ENCODE data around the gene PLSCR5. TPM values are rescaled to one million over a fixed set of nuclear protein-coding genes. Genes with fewer than 3 reads are reported as not detected.

PLSCR5 gene
- total RNA-seq, 1 experiment from 2014 or later: not detected

DNA sequence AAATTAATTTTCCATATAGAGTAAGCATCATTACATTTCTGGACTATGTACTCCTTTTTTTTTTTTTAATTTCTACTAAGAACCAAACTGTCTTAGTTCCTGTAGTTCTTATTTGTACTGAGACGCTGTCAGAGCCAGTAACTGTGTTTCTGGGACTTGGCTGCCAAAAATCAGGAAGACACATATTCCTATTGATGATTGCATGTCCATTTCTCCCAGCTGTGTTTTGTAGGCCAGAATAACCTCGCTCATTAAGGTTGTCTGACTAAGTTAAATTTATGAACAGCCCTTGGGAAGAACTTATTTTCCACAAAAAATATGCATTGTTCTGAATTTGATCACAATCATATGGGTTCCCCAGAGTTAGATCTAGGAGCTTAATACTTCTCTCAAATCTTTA, 29.5 kb downstream of the PLSCR5 start:
- Histone ChIP-seq H3K4me1 (replicated peaks) (no peaks in the 10 kb centered on the region), H3K27me3 (replicated peaks) (no peaks in the 10 kb centered on the region), H3K27ac (no peak overlapping the region), H3K9me3 (replicated peaks) (no peaks in the 10 kb centered on the region), H3K36me3 (no peaks in the 10 kb centered on the region), H3K4me3 (no peak overlapping the region)
- DNase-seq (ENCODE audit: low read depth in 1 of 2, low spot score in 2 of 2): no peak

DNA sequence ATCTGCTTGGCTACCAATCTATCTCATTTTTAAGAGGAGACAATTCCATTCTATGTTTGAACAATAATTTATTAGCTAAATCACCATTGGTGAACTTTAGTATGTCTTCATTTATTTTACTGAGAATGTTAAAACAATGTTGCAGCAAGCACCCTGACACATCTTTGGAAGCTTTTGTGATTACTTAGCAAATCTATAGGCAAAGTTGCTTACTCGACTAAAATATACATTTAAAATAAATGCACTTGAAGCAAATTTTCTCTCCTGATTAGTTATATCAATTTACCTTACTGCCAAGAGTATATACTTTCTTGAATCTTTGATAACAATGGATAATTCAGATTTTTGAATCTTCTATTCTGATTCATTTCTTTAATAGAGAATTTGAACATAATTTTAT, 31.0 kb downstream of the PLSCR5 start:
- H3K27me3 ChIP-seq (replicated peaks): no peaks in the 10 kb centered on the region
- peaks cover 5% of the 10 kb centered on the region for H3K4me1 ChIP-seq (replicated peaks)
- no peak overlapping the region for H3K4me3 ChIP-seq
- no peaks in the 10 kb centered on the region for H3K9me3 ChIP-seq (replicated peaks)
- H3K36me3 ChIP-seq: no peaks in the 10 kb centered on the region
- no peak for DNase-seq (ENCODE audit: low read depth in 1 of 2, low spot score in 2 of 2)
- H3K27ac ChIP-seq: no peak overlapping the region

DNA sequence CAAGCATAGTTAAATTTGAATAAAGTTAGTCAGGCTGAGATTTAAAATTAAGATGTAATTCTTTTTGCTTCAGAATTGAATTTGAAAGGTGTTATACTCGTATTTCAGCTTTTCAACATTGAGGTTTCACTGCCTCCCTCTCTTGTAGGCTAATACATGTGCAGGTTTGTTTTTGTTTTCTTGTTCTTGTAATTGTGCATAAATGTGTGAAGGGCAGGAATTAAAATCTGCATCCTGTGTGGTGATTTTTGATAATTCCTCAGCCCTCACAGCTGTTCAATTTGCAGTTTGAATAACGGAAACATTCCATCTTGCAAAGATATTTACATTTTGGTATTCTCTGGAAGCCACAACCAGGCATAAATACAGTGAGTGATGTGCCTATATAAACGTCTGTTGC, 35.8 kb downstream of the PLSCR5 start:
- Histone ChIP-seq H3K27me3 (replicated peaks) (no peaks in the 10 kb centered on the region), H3K4me3 (no peak overlapping the region), H3K9me3 (replicated peaks) (no peaks in the 10 kb centered on the region), H3K27ac (no peak overlapping the region), H3K36me3 (no peaks in the 10 kb centered on the region), H3K4me1 (replicated peaks) (peaks cover 8% of the 10 kb centered on the region)
- no peak for DNase-seq (ENCODE audit: low read depth in 1 of 2, low spot score in 2 of 2)

- H3K36me3 ChIP-seq: no peaks in the 10 kb centered on the region
- H3K27me3 ChIP-seq (replicated peaks): no peaks in the 10 kb centered on the region
- H3K27ac ChIP-seq: no peak overlapping the region
- H3K9me3 ChIP-seq (replicated peaks): no peaks in the 10 kb centered on the region
- no peak overlapping the region for H3K4me3 ChIP-seq
- no peak for DNase-seq (ENCODE audit: low read depth in 1 of 2, low spot score in 2 of 2)
- peaks cover 8% of the 10 kb centered on the region for H3K4me1 ChIP-seq (replicated peaks)
Measured at GRCh38 chr3:146566138-146566537, 39.0 kb downstream of the PLSCR5 start.

DNA sequence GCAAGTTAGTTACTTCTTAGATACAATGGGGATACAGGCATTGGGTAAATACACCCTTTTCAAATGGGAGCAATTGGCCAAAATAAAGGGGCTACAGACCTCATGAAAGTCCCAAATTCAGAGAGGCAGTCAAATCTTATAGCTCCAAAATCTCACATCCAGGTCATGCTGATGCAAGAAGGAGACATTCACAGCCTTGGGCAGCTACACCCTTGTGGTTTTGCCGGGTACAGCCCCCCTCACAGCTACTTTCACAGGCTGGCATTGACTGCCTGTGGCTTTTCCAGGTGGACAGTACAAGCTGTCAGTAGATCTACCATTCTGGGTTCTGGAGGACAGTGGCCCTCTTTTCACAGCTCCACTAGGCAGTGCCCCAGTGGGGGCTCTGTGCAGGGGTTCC, 43.3 kb downstream of the PLSCR5 start:
- Histone ChIP-seq H3K27me3 (replicated peaks) (no peaks in the 10 kb centered on the region), H3K4me1 (replicated peaks) (no peaks in the 10 kb centered on the region)

GRCh38 chr3:146561463-146561862, 43.7 kb downstream of the PLSCR5 start:
- H3K27ac ChIP-seq: no peak overlapping the region
- no peak for DNase-seq (ENCODE audit: low read depth in 1 of 2, low spot score in 2 of 2)

More for the DNA sequence above, 43.3 kb downstream of the PLSCR5 start:
- no peak for DNase-seq (ENCODE audit: low read depth in 1 of 2, low spot score in 2 of 2)
- Histone ChIP-seq H3K9me3 (replicated peaks) (no peaks in the 10 kb centered on the region), H3K36me3 (no peaks in the 10 kb centered on the region), H3K27ac (no peak overlapping the region), H3K4me3 (no peak overlapping the region)

GRCh38 chr3:146560678-146561077, 44.5 kb downstream of the PLSCR5 start:
- Histone ChIP-seq H3K9me3 (replicated peaks) (no peaks in the 10 kb centered on the region), H3K4me3 (no peak overlapping the region), H3K27me3 (replicated peaks) (no peaks in the 10 kb centered on the region), H3K27ac (no peak overlapping the region), H3K36me3 (no peaks in the 10 kb centered on the region), H3K4me1 (replicated peaks) (no peaks in the 10 kb centered on the region)
- DNase-seq (ENCODE audit: low read depth in 1 of 2, low spot score in 2 of 2): no peak

More at GRCh38 chr3:146561463-146561862, 43.7 kb downstream of the PLSCR5 start:
- H3K27me3 ChIP-seq (replicated peaks): no peaks in the 10 kb centered on the region
- no peaks in the 10 kb centered on the region for H3K36me3 ChIP-seq
- no peaks in the 10 kb centered on the region for H3K9me3 ChIP-seq (replicated peaks)
- H3K4me3 ChIP-seq: no peak overlapping the region
- no peaks in the 10 kb centered on the region for H3K4me1 ChIP-seq (replicated peaks)

DNA sequence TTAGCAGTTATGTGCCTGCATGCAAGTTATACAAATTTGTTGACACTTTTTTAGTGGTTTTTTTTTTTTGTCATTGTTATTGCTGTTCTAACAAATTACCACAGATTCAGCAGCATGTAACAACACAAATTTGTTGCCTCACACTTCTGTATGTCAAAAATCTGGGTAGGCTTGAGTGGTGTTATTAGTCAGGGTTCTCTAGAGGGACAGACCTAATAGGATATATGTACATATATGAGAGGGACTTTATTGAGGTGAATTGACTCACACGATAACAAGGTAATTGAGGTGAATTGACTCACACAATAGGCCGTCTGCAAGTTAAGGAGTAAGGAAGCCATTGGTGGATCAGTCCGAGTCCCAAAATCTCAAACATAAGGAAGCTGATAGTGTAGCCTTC, 45.8 kb downstream of the PLSCR5 start:
- no peak for DNase-seq (ENCODE audit: low read depth in 1 of 2, low spot score in 2 of 2)
- H3K4me1 ChIP-seq (replicated peaks): no peaks in the 10 kb centered on the region

GRCh38 chr3:146558781-146559180, 46.4 kb downstream of the PLSCR5 start:
- no peaks in the 10 kb centered on the region for H3K9me3 ChIP-seq (replicated peaks)
- no peak overlapping the region for H3K27ac ChIP-seq
- no peak for DNase-seq (ENCODE audit: low read depth in 1 of 2, low spot score in 2 of 2)
- no peak overlapping the region for H3K4me3 ChIP-seq
- H3K36me3 ChIP-seq: no peaks in the 10 kb centered on the region
- no peaks in the 10 kb centered on the region for H3K27me3 ChIP-seq (replicated peaks)
- no peaks in the 10 kb centered on the region for H3K4me1 ChIP-seq (replicated peaks)

More for the DNA sequence above, 45.8 kb downstream of the PLSCR5 start:
- Histone ChIP-seq H3K9me3 (replicated peaks) (no peaks in the 10 kb centered on the region), H3K27ac (no peak overlapping the region), H3K27me3 (replicated peaks) (no peaks in the 10 kb centered on the region), H3K36me3 (no peaks in the 10 kb centered on the region), H3K4me3 (no peak overlapping the region)

DNA sequence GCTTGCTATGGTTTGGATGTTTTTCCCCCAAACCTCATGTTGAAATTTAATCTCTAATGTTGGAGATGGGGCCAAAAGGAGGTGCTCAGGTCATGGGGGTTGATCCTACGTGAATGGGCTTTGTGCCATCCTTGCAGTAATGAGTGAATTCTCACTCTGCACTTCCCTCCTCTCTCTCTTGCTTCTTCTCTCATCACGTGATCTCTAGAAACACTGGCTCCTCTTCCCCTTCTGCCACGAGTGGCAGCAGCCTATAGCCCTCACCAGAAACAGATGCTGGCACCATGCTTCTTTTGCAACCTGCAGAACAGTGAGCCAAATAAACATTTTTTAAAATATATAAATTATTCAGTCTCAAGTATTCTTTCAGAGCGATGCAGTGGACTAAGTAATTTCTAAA, 47.4 kb downstream of the PLSCR5 start:
- H3K27ac ChIP-seq: no peak overlapping the region
- DNase-seq (ENCODE audit: low read depth in 1 of 2, low spot score in 2 of 2): no peak
- no peaks in the 10 kb centered on the region for H3K9me3 ChIP-seq (replicated peaks)

DNA sequence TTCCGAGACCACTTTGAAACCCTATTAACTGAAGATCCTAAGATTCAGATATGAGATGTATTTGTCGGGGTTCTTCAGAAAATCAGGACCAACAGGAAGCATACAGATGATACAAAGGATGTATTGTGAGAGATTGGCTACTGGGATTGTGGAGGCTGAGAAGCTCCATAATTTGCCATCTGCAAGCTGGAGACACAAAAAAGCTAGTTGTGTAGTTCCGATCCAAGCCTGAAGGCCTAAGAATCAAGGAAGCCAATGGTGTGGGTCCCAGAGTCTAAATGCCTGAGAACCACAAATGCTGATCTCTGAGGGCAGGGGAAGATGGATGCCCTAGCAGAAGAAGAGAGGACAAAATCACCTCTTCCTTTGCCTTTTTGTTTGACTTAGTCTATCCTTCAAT, 49.8 kb downstream of the PLSCR5 start:
- Histone ChIP-seq H3K27ac (no peak overlapping the region), H3K4me3 (no peak overlapping the region), H3K4me1 (replicated peaks) (peaks cover 5% of the 10 kb centered on the region), H3K27me3 (replicated peaks) (no peaks in the 10 kb centered on the region), H3K9me3 (replicated peaks) (no peaks in the 10 kb centered on the region), H3K36me3 (no peaks in the 10 kb centered on the region)
- DNase-seq (ENCODE audit: low read depth in 1 of 2, low spot score in 2 of 2): no peak

More for the DNA sequence above, 47.4 kb downstream of the PLSCR5 start:
- H3K27me3 ChIP-seq (replicated peaks): no peaks in the 10 kb centered on the region
- H3K4me3 ChIP-seq: no peak overlapping the region
- H3K4me1 ChIP-seq (replicated peaks): no peaks in the 10 kb centered on the region
- H3K36me3 ChIP-seq: no peaks in the 10 kb centered on the region

GRCh38 chr3:146554151-146554760, 50.9 kb downstream of the PLSCR5 start:
- H3K4me3 ChIP-seq: no peak overlapping the region
- no peaks in the 10 kb centered on the region for H3K27me3 ChIP-seq (replicated peaks)
- no peak overlapping the region for H3K27ac ChIP-seq
- DNase-seq (ENCODE audit: low read depth in 1 of 2, low spot score in 2 of 2): no peak
- H3K9me3 ChIP-seq (replicated peaks): no peaks in the 10 kb centered on the region
- no peaks in the 10 kb centered on the region for H3K36me3 ChIP-seq
- H3K4me1 ChIP-seq (replicated peaks): peaks cover 12% of the 10 kb centered on the region

DNA sequence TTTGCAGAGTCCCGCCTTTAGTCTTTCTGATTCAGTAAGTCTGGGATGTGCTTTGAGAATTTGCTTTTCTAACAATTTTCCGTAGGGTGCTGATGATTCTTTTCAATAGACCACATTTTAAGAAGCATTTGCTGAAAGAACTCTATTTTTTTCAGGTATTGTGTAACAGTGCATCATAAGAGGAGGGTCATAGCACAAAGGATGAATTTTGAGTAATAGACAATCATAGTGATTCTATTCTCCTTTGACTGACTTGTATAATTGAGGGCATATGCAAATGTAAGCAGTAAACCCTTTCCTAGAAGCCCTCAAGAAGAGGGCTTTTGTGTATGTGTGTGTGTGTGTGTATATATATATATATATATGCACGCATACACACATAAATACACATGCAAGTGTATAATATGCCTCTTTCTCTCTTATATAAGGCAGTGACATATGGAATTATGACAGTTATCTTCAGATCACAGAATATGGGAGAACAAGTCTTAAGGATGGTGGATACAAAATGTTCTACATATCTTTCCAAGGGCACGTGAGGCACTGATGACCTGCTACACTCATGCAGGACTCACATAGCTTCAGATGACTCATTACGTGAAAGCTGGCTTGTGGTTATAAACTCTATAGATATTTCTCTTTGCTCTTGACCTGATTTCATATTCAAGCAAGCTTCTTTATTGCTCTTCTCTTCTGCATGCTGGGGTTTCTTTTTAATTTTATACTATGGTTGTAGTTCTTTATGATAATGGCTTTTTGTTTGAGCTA, 54.2 kb downstream of the PLSCR5 start:
- no peak overlapping the region for H3K4me3 ChIP-seq
- peak in 1 of 2 experiments; percentile 27 for DNase-seq (ENCODE audit: low read depth in 1 of 2, low spot score in 2 of 2)
- peaks cover 12% of the 10 kb centered on the region for H3K4me1 ChIP-seq (replicated peaks)
- no peaks in the 10 kb centered on the region for H3K27me3 ChIP-seq (replicated peaks)
- no peaks in the 10 kb centered on the region for H3K36me3 ChIP-seq
- H3K9me3 ChIP-seq (replicated peaks): no peaks in the 10 kb centered on the region
- no peak overlapping the region for H3K27ac ChIP-seq

GRCh38 chr3:146550070-146550615, 55.0 kb downstream of the PLSCR5 start:
- H3K36me3 ChIP-seq: no peaks in the 10 kb centered on the region
- no peak for DNase-seq (ENCODE audit: low read depth in 1 of 2, low spot score in 2 of 2)
- H3K9me3 ChIP-seq (replicated peaks): no peaks in the 10 kb centered on the region
- peaks cover 12% of the 10 kb centered on the region for H3K4me1 ChIP-seq (replicated peaks)
- H3K4me3 ChIP-seq: no peak overlapping the region
- no peaks in the 10 kb centered on the region for H3K27me3 ChIP-seq (replicated peaks)
- H3K27ac ChIP-seq: no peak overlapping the region

Data from SJSA1 (cell line).